EH (cell line): ENCODE data around the gene IRF3.
A peak's percentile ranks its signal among the peaks of the same experiment; 100 is the strongest.
"Not testable (repeated sequence)": the region's sequence is repeated elsewhere in the genome, so short reads cannot be mapped to it uniquely, and the experiment has no call there.

Source experiments
- DNase-seq: peaks from one replicate; pipeline ENCODE4 v3.0.0-alpha.2; 2015; ENCODE audit warnings: low read depth

Gene IRF3

DNA sequence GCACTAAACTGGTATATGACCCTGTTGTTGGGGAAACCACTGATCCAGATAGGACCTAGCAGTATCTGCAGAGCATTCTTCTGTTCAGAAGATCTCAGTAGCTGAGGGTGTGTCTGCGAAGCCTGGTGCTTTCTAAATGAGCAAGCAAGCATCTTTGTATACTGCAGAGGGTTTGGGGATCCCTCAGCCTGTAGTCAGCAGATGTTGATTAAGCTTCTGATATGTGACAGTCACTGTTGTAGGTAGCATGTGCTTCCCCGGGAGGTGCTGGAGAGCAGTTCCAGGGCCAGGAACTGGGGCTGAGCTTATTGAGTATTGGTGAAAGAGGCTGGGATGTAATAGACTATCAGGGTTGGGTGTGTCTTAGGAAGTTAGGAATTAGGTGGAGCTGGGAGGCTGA lies 22.2 kb downstream of the IRF3 start:
- no peak for DNase-seq

- peak; percentile 24 for DNase-seq
Measured at GRCh38 chr19:49642492-49643035, 23.1 kb downstream of the IRF3 start.

- peak; percentile 99 for DNase-seq
Measured at GRCh38 chr19:49641688-49642491, 23.8 kb downstream of the IRF3 start, which contains the start of gene SCAF1. Gene SCAF1, plus strand, starts transcription at chr19:49642209. Its CDS starts 2,818 bp downstream, at chr19:49645027.

- DNase-seq, result peak; percentile 100
Measured at GRCh38 chr19:49640113-49640898, 25.4 kb downstream of the IRF3 start, which contains the start of gene RRAS. Gene RRAS, minus strand, starts transcription at chr19:49640143. Its CDS starts 45 bp downstream, at chr19:49640098.

DNA sequence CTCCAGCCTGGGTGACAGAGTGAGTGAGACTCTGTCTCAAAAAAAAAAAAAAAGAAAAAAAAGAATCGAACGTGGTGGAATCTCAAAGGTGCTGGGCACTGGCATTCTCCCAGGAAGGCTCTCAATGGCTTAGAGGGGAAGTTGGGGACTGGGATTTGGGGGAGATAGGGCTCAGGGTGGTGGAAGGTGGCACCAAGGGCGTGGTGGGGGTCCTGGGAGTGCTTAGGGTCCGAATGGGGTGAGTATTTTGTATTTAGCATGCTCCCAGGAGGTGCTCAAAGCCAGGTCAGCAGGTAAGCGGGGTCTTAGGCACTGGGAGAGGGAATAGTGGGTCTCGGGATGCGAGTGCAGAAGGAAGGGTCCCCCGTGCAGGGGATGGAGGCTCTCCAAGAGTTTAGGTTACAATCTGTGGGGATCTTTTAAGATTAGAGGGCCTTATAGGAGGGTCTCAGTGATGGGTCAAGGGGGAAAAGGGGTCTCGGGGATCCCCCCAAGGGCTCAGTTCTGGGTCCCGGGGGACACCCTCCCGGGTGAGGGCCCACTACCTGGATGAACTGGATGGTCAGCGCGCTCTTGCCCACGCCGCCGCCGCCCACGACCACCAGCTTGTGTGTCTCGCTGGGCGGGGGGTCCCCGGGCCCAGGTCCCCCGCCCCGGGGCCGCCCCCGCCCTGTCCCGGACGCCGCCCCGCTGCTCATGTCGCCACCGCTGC lies 26.1 kb downstream of the IRF3 start:
- no peak for DNase-seq

GRCh38 chr19:49637821-49638738 lies 27.6 kb downstream of the IRF3 start:
- peak; percentile 90 for DNase-seq

DNA sequence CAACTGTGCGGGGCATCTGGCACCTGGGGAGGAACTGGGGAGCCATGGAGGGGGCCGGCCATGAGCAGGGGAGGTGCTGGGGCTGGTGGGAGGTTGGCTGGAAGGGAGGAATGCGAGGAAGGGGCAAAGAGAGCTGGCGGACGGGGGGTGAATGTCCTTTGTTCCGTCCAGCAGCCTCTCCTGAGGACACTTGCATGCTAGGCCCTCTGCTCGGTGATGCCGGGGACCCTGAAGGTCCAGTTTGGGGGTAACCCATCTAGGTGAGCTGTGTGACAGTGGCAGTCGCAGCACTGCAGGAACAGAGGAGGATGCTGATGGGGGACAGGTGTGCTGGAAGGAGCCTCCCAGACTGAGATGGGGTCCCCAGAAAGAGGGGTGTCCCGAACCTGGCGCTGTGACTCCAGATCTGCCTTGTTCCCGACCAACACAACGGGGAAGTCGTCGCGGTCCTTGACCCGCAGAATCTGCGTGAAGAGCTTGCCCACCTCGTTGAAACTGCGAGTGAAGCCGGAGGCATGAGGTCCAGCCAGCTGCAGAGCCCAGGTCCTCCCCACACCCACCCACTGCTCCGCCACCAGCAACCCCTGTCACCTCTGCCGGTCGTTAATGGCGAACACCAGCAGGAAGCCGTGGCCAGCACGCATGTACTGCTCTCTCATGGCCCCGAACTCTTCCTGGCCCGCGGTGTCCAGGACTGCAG lies 29.3 kb downstream of the IRF3 start:
- DNase-seq, result no peak

DNA sequence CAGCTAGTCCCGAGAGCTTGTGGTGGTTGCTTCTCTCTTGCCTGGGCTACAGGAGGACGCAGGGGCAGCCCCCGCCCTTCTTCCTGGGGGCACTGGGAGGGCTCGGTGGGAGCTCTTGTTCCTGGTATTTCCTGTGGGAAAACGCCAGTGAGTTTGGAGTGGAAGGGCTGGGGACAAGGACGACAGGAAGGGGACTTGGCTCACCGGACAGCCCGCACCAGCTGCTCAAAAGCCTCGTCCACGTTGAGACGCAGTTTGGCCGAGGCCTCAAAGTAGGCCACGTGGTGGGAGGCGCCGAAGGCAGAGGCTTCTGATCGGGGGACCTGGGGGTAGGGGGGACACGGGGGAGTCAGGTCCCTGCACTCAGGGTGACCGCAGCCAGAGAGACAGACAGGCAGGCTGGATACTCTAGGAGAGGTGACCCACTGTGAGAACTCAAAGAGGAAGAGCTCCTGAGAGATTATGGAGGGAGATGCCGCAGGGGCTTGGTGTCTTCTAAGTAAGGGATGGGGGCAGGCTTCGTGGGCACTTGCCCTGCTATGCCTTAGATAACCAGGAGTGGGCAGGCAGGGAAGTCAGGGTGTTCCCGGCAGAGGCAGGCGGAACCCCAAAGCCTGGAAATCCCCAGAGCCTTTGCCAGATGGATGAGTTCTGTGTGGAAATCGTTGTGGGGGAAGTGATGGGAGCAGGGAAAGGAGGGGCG lies 30.0 kb downstream of the IRF3 start:
- DNase-seq, result no peak

DNA sequence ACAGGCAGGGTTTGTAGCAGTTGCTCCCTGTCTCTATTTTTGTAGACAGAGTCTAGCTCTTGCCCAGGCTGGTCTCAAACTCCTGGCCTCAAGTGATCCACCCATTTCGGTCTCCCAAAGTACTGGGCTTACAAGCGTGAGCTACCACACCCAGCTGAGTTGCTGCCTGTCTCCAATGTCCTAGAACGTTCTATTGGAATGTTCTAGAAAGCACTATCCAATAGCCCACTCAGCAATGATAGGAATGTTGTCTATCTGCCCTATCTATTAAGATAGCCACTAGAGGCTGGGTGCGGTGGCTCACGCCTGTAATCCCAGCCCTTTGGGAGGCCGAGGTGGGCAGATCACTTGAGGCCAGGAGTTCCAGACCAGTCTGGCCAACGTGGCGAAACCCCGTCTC lies 32.4 kb downstream of the IRF3 start:
- peak; percentile 39 for DNase-seq

GRCh38 chr19:49632576-49632975 lies 33.1 kb downstream of the IRF3 start:
- no peak for DNase-seq

DNA sequence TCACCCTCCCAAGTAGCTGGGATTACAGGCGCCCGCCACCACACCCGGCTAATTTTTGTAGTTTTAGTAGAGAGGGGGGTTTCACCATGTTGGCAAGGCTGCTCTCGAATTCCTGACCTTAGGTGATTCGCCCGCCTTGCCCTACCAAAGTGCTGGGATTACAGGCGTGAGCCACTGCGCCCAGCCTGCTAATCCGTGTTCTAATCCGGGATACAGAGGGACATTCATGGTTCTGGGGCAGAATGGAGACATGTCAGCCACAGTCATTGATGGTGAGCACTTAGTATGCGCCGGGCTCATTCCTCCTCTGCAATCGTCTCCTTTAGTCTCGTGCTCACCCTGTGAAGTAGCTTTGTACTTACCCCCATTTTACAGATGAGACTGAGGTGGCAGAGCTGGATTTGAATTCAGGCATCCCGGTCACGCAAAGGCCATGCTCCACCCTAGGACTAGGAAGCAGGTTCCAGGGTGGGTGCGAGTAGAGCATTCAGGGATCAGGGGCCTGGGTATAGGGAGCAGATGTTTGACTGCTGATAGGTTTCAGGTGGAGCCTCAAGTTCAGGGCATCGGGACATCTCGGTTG lies 34.0 kb downstream of the IRF3 start:
- no peak for DNase-seq

DNA sequence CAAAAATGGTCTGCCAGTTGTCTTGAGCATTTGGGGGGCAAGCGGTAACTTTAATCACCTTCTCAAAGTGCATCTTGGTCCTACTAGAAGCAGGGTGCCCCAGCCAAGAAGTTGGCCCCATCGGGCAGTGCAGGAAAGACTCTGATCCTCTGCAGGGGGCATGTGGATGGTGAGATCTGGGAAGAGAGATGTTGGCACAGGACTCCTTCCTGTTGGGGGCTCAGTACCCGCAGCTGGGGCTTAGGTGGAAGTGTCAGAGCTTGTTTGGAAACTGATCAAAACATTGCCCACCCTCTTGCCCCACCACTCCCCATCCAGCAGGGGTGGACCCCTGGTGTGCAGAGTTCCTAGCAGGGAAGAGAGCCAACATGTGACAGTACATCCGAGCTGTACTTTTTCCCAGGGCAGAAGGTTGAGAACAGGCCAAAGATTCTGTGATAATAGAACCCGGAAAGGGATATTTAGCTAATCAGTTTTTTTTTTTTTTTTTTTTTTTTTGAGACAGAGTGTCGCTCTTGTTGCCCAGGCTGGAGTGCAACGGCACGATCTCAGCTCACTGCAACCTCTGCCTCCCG lies 34.6 kb downstream of the IRF3 start:
- DNase-seq, result peak; percentile 45

DNA sequence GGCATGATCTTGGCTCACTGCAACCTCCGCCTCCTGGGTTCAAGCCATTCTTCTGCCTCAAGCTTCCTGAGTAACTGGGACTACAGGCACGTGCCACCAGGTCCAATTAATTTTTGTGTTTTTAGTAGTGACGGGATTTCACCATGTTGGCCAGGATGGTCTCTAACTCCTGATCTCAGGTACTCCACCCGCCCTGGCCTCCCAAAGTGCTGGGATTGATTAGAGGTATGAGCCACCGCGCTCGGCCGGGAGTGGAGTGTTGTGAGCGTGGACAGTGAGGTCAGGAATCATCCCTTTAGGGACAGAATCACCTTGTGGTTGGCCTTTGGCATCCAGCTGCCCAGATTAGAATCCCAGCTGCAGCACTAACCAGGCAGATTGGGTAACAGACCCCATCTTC lies 36.0 kb downstream of the IRF3 start:
- DNase-seq, result no peak

GRCh38 chr19:49626226-49626625 lies 39.4 kb downstream of the IRF3 start:
- no peak for DNase-seq

GRCh38 chr19:49624967-49625910 lies 40.4 kb downstream of the IRF3 start:
- no peak for DNase-seq

DNA sequence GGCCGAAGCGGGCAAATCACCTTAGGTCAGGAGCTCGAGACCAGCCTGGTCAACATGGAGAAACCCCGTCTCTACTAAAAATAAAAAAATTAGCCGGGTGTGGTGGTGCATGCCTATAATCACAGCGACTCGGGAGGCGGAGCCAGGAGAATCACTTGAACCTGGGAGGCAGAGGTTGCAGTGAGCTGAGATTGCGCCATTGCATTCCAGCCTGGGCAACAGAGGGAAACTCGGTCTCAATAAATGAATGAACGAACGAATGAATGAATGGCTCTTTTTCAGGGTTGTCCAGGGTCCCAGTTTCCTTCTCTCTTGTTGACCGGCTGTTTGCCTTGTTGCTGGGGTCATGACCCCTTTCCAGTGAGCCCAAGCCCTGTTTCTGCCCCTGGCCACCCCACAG lies 47.8 kb downstream of the IRF3 start:
- not testable (repeated sequence) for DNase-seq

DNA sequence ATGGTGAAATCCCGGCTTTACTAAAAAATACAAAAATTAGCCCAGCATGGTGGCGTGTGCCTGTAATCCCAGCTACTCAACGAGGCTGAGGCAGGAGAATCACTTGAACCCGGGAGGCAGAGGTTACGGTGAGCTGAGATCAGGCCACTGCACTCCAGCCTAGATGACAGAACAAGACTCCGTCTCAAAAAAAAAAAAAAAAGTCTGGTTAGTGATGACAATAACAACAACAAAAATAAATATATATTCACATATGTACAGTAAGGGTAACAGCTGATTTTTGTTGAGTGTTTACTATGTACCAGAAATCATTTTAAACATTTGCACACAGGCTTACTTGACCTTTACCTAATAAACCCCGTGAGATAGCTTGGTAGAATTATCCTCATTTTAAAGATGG lies 48.7 kb downstream of the IRF3 start:
- no peak for DNase-seq

DNA sequence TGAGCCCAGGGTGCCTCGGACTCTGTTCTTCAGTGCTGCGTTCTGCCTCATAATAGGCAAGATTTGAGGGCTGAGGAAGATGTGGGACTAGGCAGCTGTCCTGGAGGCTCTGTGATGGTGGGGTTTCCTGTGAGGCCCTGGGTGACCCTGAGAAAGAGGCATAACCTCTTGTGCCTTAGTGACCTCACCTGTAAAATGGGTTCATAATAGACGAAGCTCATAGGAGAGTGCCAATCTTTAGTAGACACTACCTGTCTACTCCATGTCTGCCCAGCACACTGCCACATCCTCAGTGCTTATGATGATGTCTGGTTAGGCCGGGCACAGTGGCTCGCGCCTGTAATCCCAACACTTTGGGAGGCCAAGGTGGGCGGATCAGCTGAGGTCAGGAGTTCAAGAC lies 49.1 kb downstream of the IRF3 start:
- no peak for DNase-seq
